Adipocyte (in vitro differentiated cells): ENCODE results near the gene CFP.

Experiments
- DNase-seq: peaks from one replicate; pipeline ENCODE4 v3.0.0-alpha.2; 2015; ENCODE audit warnings: low read depth
- H3K27me3 ChIP-seq: replicated peaks from 2 replicates; pipeline ENCODE4 v1.7.0; 2013; ENCODE audit warnings: mild to moderate bottlenecking, low read length, moderate library complexity; ENCODE audit not compliant: control insufficient read depth, insufficient read depth
- H3K36me3 ChIP-seq: 2 replicates; pipeline ENCODE4 v1.7.0; 2013; ENCODE audit warnings: low read length, mild to moderate bottlenecking, moderate library complexity; ENCODE audit not compliant: control insufficient read depth, insufficient read depth, severe bottlenecking
- H3K4me1 ChIP-seq: 2 replicates; pipeline ENCODE4 v1.7.0; 2013; ENCODE audit warnings: mild to moderate bottlenecking, low read length, moderate library complexity; ENCODE audit not compliant: control insufficient read depth, insufficient read depth
- H3K4me3 ChIP-seq: 2 replicates; pipeline ENCODE4 v1.7.0; 2013; ENCODE audit warnings: mild to moderate bottlenecking, low read length, moderate library complexity
- H3K9ac ChIP-seq: 2 replicates; pipeline ENCODE4 v1.7.0; 2013; ENCODE audit warnings: mild to moderate bottlenecking, low read length, moderate library complexity
- H3K9me3 ChIP-seq: 2 replicates; pipeline ENCODE4 v1.7.0; 2013; ENCODE audit warnings: mild to moderate bottlenecking, low read length, moderate library complexity; ENCODE audit not compliant: control insufficient read depth

CFP gene

DNA sequence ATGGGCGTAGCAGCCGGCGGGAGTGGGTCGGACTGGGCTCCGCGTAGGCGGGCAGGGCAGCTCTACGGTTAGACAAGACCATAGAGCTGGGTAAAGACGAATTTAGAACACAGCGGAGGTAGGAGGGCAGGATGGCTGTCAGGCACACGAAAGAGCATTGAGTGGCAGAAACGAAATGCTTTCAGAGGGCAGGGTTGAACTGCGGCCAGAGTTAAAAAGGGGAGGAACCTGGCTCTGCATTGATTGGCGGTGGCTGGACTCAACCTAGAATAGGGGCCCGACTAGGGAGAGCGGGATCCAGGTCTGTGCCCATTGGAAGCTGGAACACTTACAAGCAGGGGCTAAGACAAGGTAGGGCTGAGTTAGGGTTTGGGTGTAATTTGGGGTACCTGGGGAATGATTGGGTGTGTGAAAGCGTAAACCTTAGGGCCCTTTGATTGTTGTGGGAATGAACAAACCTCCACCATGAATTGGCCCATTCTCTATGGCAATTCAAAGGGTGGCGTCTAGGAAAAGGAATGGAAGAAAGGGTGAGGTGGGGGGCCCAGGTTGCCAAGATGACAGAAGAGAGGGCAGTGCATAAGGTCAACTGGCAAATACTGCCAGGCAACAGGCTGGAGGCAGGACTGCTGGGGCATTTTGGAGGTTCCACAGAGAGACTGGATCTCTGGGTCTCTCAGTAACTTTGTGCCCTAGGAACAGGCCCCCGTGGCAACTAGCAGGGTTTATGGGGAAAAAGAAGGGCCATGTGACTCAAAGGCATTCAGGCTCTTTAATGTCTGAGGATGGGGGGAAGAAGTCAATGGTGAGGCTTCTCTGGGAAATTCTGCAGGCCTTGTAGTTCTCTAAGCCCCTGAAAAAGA is 21.5 kb upstream of the CFP start:
- Histone ChIP-seq H3K36me3 (peaks cover 32% of the 10 kb centered on the region), H3K4me3 (peak overlapping the region; percentile 76), H3K27me3 (peaks cover 5% of the 10 kb centered on the region), H3K9ac (peak overlapping the region; percentile 84), H3K4me1 (peaks cover 20% of the 10 kb centered on the region), H3K9me3 (no peaks in the 10 kb centered on the region)
- no peak for DNase-seq

GRCh38 chrX:47650164-47651042 is 20.7 kb upstream of the CFP start, which contains the start of gene ELK1:
Gene ELK1, minus strand, starts transcription at chrX:47650563. Its CDS starts 9,122 bp downstream, at chrX:47641441.
- DNase-seq: peak; percentile 97
- peaks cover 20% of the 10 kb centered on the region for H3K4me1 ChIP-seq
- peak within 1 kb of the TSS; percentile 83 for H3K4me3 ChIP-seq
- peak within 1 kb of the TSS; percentile 87 for H3K9ac ChIP-seq
- peaks cover 5% of the 10 kb centered on the region for H3K27me3 ChIP-seq
- H3K9me3 ChIP-seq: no peaks in the 10 kb centered on the region
- H3K36me3 ChIP-seq: peaks cover 27% of the 10 kb centered on the region

GRCh38 chrX:47649781-47650163 is 20.0 kb upstream of the CFP start:
- no peak for DNase-seq
- H3K27me3 ChIP-seq: peaks cover 5% of the 10 kb centered on the region
- peak overlapping the region; percentile 83 for H3K4me3 ChIP-seq
- H3K9me3 ChIP-seq: no peaks in the 10 kb centered on the region
- peak overlapping the region; percentile 87 for H3K9ac ChIP-seq
- H3K4me1 ChIP-seq: peaks cover 20% of the 10 kb centered on the region
- H3K36me3 ChIP-seq: peaks cover 25% of the 10 kb centered on the region

- peaks cover 20% of the 10 kb centered on the region for H3K4me1 ChIP-seq
- no peaks in the 10 kb centered on the region for H3K9me3 ChIP-seq
- H3K27me3 ChIP-seq: peaks cover 5% of the 10 kb centered on the region
- DNase-seq: no peak
- H3K4me3 ChIP-seq: peak overlapping the region; percentile 83
- H3K36me3 ChIP-seq: peaks cover 21% of the 10 kb centered on the region
- peak overlapping the region; percentile 87 for H3K9ac ChIP-seq
These were observed 19.5 kb upstream of the CFP start for GRCh38 chrX:47649271-47649670.

DNA sequence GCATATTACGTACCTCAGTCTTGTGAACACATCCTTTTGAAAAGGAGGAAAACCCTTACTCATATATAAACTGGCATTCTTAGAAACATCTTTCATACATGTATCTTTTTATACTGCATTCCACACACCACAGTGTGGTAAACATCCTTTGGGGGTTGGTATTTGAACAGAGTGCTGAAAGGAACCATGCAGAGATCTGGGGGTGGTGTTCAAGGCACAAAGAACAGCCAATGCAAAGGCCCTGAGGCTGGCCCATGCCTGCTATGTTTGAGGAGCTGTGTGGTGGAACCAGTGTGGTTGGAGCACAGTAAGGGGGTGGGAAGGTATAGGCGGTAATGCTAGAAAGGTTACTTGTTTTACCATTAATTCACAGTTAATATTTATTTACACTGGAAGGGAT is 18.6 kb upstream of the CFP start:
- Histone ChIP-seq H3K9ac (peak overlapping the region; percentile 87), H3K9me3 (no peaks in the 10 kb centered on the region), H3K4me3 (no peak overlapping the region), H3K36me3 (peaks cover 17% of the 10 kb centered on the region), H3K4me1 (peaks cover 20% of the 10 kb centered on the region), H3K27me3 (peaks cover 5% of the 10 kb centered on the region)
- DNase-seq: no peak

DNA sequence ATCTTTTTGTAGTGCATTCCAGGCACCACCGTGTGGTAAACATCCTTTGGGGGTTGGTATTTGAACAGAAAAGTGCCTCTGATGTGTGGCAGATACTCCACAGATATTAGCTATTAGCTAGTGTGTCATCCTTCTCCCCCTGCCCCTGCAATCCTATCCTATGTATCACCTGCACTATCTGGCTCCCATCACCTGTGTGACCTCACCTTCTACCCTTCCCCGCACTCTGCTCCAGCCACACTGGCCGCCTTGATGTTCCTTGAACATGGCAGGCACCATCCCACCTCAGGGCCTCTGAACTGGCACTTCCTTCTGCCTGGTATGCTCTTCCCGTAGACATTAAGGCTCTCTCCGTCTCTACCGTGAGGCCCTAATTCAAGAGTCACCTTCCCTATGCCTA is 16.9 kb upstream of the CFP start:
- no peaks in the 10 kb centered on the region for H3K9me3 ChIP-seq
- H3K36me3 ChIP-seq: peaks cover 2% of the 10 kb centered on the region
- peaks cover 5% of the 10 kb centered on the region for H3K27me3 ChIP-seq
- no peak overlapping the region for H3K4me3 ChIP-seq
- H3K4me1 ChIP-seq: peaks cover 19% of the 10 kb centered on the region
- no peak for DNase-seq
- H3K9ac ChIP-seq: no peak overlapping the region

- Histone ChIP-seq H3K36me3 (peaks cover 11% of the 10 kb centered on the region), H3K9ac (no peak overlapping the region), H3K9me3 (peaks cover 6% of the 10 kb centered on the region), H3K4me1 (peaks cover 12% of the 10 kb centered on the region), H3K4me3 (no peak overlapping the region), H3K27me3 (peaks cover 5% of the 10 kb centered on the region)
- DNase-seq: no peak
These were observed 15.8 kb upstream of the CFP start for GRCh38 chrX:47645530-47645929.

DNA sequence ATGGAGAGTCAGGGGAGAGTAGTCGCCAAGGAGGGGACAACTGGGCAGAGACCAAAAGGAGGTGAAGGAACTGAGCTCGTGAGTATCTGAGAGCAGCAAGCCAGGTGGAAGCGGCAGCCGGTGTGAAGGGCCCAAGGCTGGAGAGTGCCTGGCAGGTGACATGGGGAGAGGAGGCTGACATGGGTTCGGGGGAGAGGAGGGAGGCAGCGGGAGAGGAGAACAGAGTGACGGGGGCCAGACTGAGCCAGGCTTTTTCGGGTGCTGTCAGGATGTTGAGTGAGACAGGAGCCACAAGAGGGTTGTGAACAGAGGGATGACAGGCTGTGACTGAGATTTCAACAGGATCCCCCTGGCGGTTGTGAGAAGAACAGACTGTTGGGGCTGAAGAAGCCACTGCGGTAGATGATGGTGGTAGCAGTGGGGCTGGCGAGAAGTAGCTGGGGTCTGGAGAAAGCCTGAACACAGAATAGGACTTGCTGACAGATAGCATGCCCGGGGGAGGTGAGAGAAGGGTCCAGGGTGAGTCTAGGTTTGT is 14.9 kb upstream of the CFP start:
- H3K9me3 ChIP-seq: peaks cover 14% of the 10 kb centered on the region
- peaks cover 5% of the 10 kb centered on the region for H3K27me3 ChIP-seq
- H3K4me1 ChIP-seq: peaks cover 12% of the 10 kb centered on the region
- peaks cover 20% of the 10 kb centered on the region for H3K36me3 ChIP-seq
- DNase-seq: no peak
- no peak overlapping the region for H3K4me3 ChIP-seq
- no peak overlapping the region for H3K9ac ChIP-seq

DNA sequence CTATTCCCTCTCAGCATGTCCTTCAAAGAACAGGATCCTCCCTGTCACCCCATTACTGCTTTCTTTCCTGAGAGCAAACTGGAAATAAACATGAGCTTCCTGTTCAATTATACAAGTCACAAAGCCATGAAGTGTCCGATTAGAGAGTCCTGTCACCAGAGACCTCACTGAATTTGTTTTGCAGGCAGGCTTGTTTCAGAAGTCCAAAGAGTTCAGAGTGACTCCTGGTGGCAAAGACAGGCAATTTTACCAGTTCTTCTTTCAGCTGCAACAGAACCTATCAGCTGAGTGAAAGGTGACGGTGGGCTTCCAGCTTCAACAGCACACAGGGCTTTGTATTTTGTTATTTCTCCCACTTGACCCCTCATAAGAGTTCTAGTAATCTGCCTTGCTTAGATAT is 14.2 kb upstream of the CFP start:
- no peak overlapping the region for H3K9ac ChIP-seq
- DNase-seq: peak; percentile 40
- H3K36me3 ChIP-seq: peaks cover 26% of the 10 kb centered on the region
- H3K4me3 ChIP-seq: no peak overlapping the region
- H3K27me3 ChIP-seq: peaks cover under 1% of the 10 kb centered on the region
- peaks cover 6% of the 10 kb centered on the region for H3K4me1 ChIP-seq
- H3K9me3 ChIP-seq: peaks cover 18% of the 10 kb centered on the region

- Histone ChIP-seq H3K36me3 (peaks cover 55% of the 10 kb centered on the region), H3K4me3 (no peak overlapping the region), H3K9ac (no peak overlapping the region), H3K27me3 (no peaks in the 10 kb centered on the region), H3K4me1 (no peaks in the 10 kb centered on the region), H3K9me3 (peaks cover 18% of the 10 kb centered on the region)
- DNase-seq: no peak
These were observed 9.1 kb upstream of the CFP start for GRCh38 chrX:47638816-47639215.
